Measurements from ENCODE around the gene THSD7B.

GRCh38 chr2:137255990-137256389 lies 490.6 kb downstream of the THSD7B start:
- TF ChIP-seq CTCF (IDR thresholded peaks at IDR 0.05) (no peak), EZH2phosphoT487 (IDR thresholded peaks at IDR 0.05) (no peak), EZH2 (IDR thresholded peaks at IDR 0.05) (no peak)

All from neural progenitor cell (in vitro differentiated cells).